Suprapubic skin (tissue), 4 donors: ENCODE results near the gene TNPO1.

Experiments
- CTCF ChIP-seq, 2 donors: fragments of 200-600 bp in 1 of 2; fragments of 450-650 bp in 1 of 2; sonication (generic) in 1 of 2; IDR thresholded peaks; one replicate each; pipeline ENCODE4 v1.5.1; 2016 to 2019; ENCODE audit warnings: antibody characterized with exemption in 2 of 2, mild to moderate bottlenecking in 1 of 2, moderate library complexity in 1 of 2
- EP300 ChIP-seq: sonication (generic); formaldehyde crosslinking; IDR thresholded peaks from one replicate; pipeline ENCODE4 v1.6.1; 2017; ENCODE audit warnings: antibody characterized with exemption
- POLR2AphosphoS5 ChIP-seq, 3 donors: sonication (generic); formaldehyde crosslinking; IDR thresholded peaks; one replicate each; pipeline ENCODE4 v1.6.1; 2017; ENCODE audit warnings: antibody characterized with exemption in 3 of 3

GRCh38 chr5:72860499-72860898 is 44.0 kb downstream of the TNPO1 start:
- TF ChIP-seq CTCF (IDR thresholded peaks at IDR 0.05): no peak
- no peak for TF ChIP-seq EP300
- no peak for TF ChIP-seq POLR2AphosphoS5 (IDR thresholded peaks at IDR 0.05)
